GM21717 (cell line): Measurements from ENCODE around the gene MORN1.

Experiments used
- ATAC-seq: cut with Tn5 transposase; IDR thresholded peaks from one replicate; pipeline ENCODE4 v1.9.1; 2021; ENCODE audit warnings: mild to moderate bottlenecking, moderate library complexity; ENCODE audit not compliant: unreplicated experiment

Gene MORN1

GRCh38 chr1:2324553-2325366 is 66.6 kb downstream of the MORN1 start:
- ATAC-seq, result no peak

GRCh38 chr1:2323451-2323974 is 67.8 kb downstream of the MORN1 start:
- ATAC-seq, result no peak

GRCh38 chr1:2322581-2323211 is 68.7 kb downstream of the MORN1 start:
- no peak for ATAC-seq

GRCh38 chr1:2322065-2322571 is 69.2 kb downstream of the MORN1 start:
- ATAC-seq, result no peak

- ATAC-seq, result no peak
Observed at GRCh38 chr1:2320760-2321667, 70.3 kb downstream of the MORN1 start.

- ATAC-seq, result no peak
Observed at GRCh38 chr1:2320006-2320405, 71.3 kb downstream of the MORN1 start.

GRCh38 chr1:2319291-2319690 is 72.1 kb downstream of the MORN1 start:
- no peak for ATAC-seq

- no peak for ATAC-seq
Observed at GRCh38 chr1:2318314-2319278, 72.8 kb downstream of the MORN1 start.

GRCh38 chr1:2317230-2318065 is 73.9 kb downstream of the MORN1 start:
- ATAC-seq, result no peak

GRCh38 chr1:2316451-2316961 is 74.8 kb downstream of the MORN1 start:
- ATAC-seq, result no peak

- no peak for ATAC-seq
Observed at GRCh38 chr1:2315674-2316450, 75.5 kb downstream of the MORN1 start.

- no peak for ATAC-seq
Observed at GRCh38 chr1:2314803-2315673, 76.3 kb downstream of the MORN1 start.

GRCh38 chr1:2314273-2314802 is 77.0 kb downstream of the MORN1 start:
- ATAC-seq, result no peak

- ATAC-seq, result no peak
Observed at GRCh38 chr1:2313651-2314261, 77.6 kb downstream of the MORN1 start.

GRCh38 chr1:2312515-2313301 is 78.6 kb downstream of the MORN1 start:
- ATAC-seq, result no peak

- no peak for ATAC-seq
Observed at GRCh38 chr1:2312160-2312514, 79.2 kb downstream of the MORN1 start.
